OCI-LY7 (cell line): ENCODE results near the gene ANTKMT.

Experiments
- CTCF ChIP-seq: fragments of 200-600 bp; sonication (generic); conservative IDR thresholded peaks from 2 replicates; pipeline ENCODE4 v1.5.1; 2014; ENCODE audit warnings: mild to moderate bottlenecking, antibody characterized with exemption, low read length, moderate library complexity, mixed read lengths
- EZH2phosphoT487 ChIP-seq: fragments of 200-600 bp; sonication (generic); IDR thresholded peaks from 2 replicates; pipeline ENCODE4 v1.6.1; 2018; ENCODE audit warnings: low read depth, borderline replicate concordance, mild to moderate bottlenecking, mixed run types, antibody characterized with exemption, low read length, moderate library complexity, mixed read lengths

DNA sequence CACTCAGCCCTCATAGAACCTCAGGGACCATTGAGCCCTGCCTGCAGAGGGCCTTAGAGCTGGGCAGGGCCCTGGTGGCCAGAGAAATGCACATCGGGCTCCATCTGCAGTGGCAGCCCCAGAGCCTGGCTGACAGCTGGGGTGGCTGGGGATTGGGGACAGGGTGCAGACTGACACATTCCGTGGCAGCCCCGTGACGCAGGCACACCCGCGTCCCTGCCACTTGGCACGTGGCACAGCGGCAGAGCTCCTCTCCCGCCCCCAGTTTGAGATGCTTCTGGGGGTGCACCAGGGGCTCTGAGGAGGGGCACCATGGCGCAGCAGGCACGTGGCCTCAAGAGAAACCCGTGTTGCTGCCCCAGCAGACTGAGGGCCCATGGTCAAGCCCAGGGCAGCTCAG is 17.5 kb upstream of the ANTKMT start:
- TF ChIP-seq CTCF (no peak), EZH2phosphoT487 (no peak)
